Esophagus squamous epithelium (tissue), 4 donors: ENCODE measurements around the gene TBX2.

Source experiments
- POLR2A ChIP-seq, 4 donors: fragments of 450-650 bp; IDR thresholded peaks; one replicate each; pipeline ENCODE4 v1.6.1; 2017; ENCODE audit warnings: antibody characterized with exemption in 4 of 4, mild to moderate bottlenecking in 4 of 4, moderate library complexity in 3 of 4
- TF ChIP-seq, protein P1 (sequence below), 6 experiments: fragments of 450-650 bp in 4 of 6; fragments of 200-600 bp in 2 of 6; sonication (generic) in 2 of 6; IDR thresholded peaks; one replicate each; pipeline ENCODE4 v1.5.1; 2016 to 2019; ENCODE audit warnings: antibody characterized with exemption in 6 of 6, mild to moderate bottlenecking in 4 of 6, moderate library complexity in 4 of 6

- TF ChIP-seq, protein P1, sequence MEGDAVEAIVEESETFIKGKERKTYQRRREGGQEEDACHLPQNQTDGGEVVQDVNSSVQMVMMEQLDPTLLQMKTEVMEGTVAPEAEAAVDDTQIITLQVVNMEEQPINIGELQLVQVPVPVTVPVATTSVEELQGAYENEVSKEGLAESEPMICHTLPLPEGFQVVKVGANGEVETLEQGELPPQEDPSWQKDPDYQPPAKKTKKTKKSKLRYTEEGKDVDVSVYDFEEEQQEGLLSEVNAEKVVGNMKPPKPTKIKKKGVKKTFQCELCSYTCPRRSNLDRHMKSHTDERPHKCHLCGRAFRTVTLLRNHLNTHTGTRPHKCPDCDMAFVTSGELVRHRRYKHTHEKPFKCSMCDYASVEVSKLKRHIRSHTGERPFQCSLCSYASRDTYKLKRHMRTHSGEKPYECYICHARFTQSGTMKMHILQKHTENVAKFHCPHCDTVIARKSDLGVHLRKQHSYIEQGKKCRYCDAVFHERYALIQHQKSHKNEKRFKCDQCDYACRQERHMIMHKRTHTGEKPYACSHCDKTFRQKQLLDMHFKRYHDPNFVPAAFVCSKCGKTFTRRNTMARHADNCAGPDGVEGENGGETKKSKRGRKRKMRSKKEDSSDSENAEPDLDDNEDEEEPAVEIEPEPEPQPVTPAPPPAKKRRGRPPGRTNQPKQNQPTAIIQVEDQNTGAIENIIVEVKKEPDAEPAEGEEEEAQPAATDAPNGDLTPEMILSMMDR (IDR thresholded peaks at IDR 0.05), result no peak
- no peak for TF ChIP-seq POLR2A (IDR thresholded peaks at IDR 0.05)
Measured at GRCh38 chr17:61447358-61447757, 47.7 kb downstream of the TBX2 start.
